Activated effector memory CD4-positive, alpha-beta T cell treated with anti-CD3 and anti-CD28 coated beads, Interleukin-2, amount 50 U/mL, for 16 hours (primary cell): ENCODE results near the gene SCN1A.
"Not testable (repeated sequence)": the region's sequence is repeated elsewhere in the genome, so short reads cannot be mapped to it uniquely, and the experiment has no call there.

Experiments used
- DNase-seq: peaks from one replicate; pipeline ENCODE4 v3.0.0-alpha.2; 2020

The SCN1A gene

DNA sequence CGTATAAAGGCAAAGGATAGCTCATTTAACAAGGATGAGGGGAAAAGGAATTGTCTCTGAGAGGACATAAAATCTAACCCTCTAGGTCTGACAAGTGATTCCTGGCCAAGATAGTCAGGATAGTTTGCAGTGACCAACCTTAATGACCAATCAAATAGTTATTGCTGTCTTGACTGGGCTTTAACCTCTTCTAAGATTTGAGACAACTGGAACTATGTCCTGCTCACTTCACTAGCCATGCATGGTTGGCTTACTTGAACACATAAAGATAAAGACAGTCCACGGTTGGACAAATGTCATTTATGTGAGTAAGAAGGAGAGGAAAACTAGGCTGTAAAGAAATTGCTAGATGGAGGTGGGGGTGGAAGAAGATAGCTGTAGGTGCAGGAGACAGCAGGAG lies 53.8 kb downstream of the SCN1A start:
- DNase-seq: no peak

DNA sequence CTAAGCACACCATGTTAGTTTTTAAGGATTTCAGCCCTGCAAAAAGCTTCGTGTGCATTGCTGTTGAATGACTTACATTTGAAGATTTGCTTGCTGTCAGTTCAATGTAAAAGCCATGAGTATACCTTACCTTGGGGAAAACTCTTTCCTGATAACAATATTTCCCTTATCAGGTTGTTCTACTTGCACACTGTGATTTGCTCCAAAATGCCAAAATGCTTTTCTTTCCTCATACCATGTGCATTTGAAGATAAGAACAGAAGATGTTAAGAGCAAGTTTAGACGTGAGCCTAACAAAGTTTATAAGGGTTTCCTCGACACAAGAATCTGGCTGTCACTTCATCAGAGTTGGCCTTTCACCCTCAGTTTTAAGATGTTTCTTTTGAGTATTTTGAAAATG lies 57.6 kb downstream of the SCN1A start:
- DNase-seq: no peak

GRCh38 chr2:166068981-166069380 lies 58.8 kb downstream of the SCN1A start:
- DNase-seq: no peak

DNA sequence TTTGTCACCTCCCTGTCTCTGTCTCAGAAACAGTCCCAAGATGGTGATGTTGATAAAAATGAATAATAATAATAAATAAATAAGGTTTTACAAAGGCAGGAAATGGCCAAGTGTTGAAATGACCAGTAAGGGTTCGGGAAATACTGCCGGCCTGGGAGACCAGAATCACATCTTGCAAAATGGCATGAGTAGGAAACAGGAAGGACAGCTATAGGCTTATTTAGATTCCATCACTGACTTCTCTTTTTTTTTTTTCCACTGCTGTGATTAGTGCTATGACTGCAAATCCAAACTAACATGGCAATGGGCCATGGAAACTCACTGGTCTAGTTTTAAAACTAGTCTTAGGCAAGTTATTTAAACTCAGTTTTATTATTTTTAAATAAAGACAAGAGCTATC lies 60.6 kb downstream of the SCN1A start:
- no peak for DNase-seq

GRCh38 chr2:166060191-166060590 lies 67.6 kb downstream of the SCN1A start:
- DNase-seq: no peak

- DNase-seq: no peak
Observed at GRCh38 chr2:166057370-166058164, 70.3 kb downstream of the SCN1A start.

- no peak for DNase-seq
Observed at GRCh38 chr2:166044853-166045483, 82.9 kb downstream of the SCN1A start.

DNA sequence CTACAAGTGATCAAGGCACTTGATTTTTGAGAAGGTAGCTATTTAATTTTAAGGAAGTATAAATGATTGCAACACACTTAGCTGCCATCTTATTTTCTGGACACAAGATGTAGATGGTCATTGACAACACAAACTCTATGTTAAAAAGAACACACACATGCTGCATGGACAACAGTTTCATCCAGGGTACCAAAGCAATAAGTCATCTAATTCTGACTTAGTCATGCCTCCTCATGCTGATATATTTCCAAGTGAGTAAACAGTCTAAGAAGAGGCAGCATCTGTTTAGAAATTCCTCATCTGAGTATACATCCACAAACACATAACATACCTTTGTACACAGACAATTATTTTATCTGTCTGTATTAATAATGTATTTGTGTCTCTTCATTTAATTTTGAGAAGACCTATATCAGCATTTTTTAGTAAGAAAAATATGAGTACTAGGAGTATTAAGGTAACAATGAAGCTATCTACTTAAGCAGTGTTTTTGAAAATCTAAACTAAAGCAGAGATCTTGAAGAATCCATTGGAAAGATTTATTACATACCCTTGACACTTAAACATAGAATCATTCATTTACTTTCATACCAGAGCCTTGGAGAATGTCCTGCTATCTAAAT lies 84.9 kb downstream of the SCN1A start:
- no peak for DNase-seq

DNA sequence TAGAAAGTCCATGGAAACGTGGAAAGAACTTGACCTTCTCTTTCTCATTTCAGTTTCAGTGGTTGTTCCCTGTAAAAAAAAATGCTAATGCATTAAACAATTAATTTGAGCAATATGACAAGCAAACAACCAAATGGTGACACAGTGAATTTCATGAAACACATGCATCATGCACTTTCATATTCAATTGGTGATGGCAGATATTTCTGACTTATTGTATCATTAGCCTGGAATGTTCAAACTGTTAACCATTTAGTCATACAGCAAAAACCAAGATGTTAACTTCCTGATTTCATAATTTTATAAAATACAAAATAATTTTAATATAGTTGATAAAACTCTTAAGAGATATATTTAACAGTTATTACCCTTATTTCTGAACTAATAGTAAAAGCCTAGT lies 85.5 kb downstream of the SCN1A start:
- no peak for DNase-seq

GRCh38 chr2:166041613-166042012 lies 86.2 kb downstream of the SCN1A start:
- DNase-seq: no peak

GRCh38 chr2:166032361-166032760 lies 95.5 kb downstream of the SCN1A start:
- DNase-seq: no peak

- DNase-seq: no peak
Observed at GRCh38 chr2:166031054-166031453, 96.8 kb downstream of the SCN1A start.

- no peak for DNase-seq
Observed at GRCh38 chr2:166025313-166025712, 102.5 kb downstream of the SCN1A start.

- no peak for DNase-seq
Observed at GRCh38 chr2:166017208-166017607, 110.6 kb downstream of the SCN1A start.

DNA sequence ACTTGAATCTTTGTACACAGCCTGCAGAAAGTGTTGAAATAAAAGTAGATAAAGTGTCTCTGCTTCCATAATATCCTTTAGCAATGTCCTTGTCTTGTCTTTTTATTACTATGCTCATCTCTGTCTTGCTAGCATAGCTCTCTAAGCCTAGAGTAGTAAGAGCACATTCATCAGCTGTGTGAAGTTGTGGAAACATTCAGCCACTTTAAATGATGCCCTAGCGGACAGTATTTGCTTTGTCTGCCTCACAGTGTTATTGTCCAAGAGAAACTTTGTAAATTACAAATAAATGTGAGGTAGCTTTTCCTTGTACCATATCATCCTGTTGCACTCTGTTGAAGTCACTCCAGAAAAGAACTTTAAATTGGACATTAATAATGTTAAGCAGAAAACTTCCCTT lies 113.9 kb downstream of the SCN1A start:
- no peak for DNase-seq

DNA sequence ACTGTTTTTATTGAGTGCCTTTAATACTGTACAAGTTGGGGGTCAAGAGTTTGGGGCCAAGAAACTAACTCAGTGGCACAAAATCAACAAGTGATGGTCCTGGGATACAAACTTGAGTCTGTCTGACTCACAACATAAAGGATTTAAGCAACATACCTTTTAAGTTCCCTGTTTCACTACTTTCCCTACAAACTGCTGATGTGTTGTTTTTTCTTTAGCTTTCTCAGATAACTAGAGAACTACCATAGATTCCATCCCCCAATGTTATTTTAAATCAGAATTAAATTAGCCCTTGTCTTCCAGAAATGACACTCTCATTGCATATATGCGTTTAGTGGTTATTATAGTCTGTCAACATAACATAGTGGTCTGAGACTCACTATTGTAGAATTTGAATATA lies 116.2 kb downstream of the SCN1A start:
- DNase-seq: no peak

- DNase-seq: no peak
Observed at GRCh38 chr2:166000401-166000800, 127.4 kb downstream of the SCN1A start.

DNA sequence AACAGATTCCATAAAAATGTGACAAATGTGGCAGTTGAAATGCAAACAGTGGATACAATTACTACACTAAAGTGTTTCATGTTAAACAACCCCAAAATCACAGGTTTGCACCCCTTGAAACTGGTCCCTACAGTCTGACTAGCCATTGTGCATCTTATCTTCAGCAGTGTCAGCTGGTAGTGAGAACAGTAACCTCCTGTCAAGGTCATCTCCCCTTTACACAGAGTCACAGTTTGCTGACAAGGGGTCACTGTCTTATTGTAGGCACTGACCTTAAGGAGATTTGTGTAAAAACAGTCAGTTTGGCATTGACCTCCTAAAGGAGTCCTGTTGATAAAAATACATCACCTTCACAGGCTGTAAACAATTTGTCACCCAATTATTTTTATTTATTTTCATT lies 137.0 kb downstream of the SCN1A start:
- DNase-seq: no peak

GRCh38 chr2:165989851-165990250 lies 138.0 kb downstream of the SCN1A start:
- no peak for DNase-seq

- DNase-seq: no peak
Observed at GRCh38 chr2:165985120-165985519, 142.7 kb downstream of the SCN1A start.

- not testable (repeated sequence) for DNase-seq
Observed at GRCh38 chr2:165972161-165972560, 155.7 kb downstream of the SCN1A start.

GRCh38 chr2:165970663-165971062 lies 157.2 kb downstream of the SCN1A start:
- DNase-seq: no peak

DNA sequence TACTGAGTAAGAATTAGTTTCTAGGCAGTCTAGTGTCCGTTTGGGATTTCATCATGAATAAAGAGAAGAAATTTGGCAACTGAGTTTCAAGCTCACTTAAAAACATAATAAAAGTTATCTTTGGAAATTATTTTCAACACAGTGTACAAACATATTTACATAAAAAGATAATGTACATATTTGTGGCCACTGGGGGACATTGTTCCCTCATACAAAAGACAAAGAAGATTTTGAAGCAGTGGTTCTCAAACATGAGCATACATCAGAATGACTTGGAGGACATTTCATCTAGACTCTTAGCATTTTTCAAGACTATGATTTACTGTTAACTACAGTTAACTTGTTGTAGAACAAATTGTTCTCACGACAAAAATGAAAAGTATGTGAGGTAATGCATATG lies 158.6 kb downstream of the SCN1A start:
- no peak for DNase-seq

GRCh38 chr2:165967746-165968145 lies 160.1 kb downstream of the SCN1A start:
- DNase-seq: no peak
